GM19463 (cell line): ENCODE results near the gene SAE1.

Source experiments
- ATAC-seq: cut with Tn5 transposase; IDR thresholded peaks from one replicate; pipeline ENCODE4 v1.9.1; 2021; ENCODE audit warnings: mild to moderate bottlenecking, moderate library complexity; ENCODE audit not compliant: unreplicated experiment

Gene SAE1

DNA sequence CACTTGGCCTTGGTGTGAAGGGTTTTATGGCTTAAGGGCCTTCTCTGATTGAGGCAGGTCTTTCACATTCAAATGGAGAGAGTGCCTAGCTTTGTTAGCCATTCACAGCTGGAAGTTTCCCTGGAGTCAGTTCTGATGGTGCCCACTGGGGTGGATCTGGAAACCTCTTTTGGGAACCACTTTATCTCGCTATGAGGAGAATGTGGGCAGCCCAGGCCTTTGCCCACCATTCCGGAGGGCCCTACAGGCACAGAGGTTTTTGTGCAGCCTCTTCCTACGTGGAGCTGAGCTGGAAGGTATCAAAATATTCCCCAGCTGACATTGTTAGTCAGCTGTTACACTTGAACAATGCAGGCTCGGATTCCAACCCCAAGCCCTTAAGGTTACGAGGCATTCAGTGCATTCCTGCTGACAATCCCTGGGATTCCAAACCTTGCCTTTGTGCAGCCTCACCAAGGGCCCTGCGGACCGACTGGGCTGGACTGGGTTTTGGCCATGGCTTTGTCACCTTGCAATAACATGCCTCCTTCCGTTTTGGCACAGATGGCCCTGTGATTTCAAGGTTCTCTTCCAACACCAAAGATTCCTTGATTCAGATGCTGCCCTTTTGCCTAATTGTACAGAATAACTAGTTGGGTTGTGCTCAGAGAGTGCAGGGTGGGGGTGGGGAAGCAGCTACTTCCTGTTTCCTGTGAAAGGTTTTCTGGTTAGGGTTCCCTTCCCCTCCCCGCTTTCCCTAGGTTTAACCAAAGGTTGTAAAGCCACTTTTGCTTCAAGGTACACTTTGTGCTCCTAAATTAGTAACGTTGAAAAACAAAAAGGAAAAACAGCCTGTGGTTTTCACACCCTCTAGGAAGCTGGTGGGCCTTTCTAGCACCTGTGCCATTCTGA is 27.0 kb downstream of the SAE1 start:
- ATAC-seq, result no peak

GRCh38 chr19:47158367-47158791 is 27.7 kb downstream of the SAE1 start:
- ATAC-seq, result no peak

DNA sequence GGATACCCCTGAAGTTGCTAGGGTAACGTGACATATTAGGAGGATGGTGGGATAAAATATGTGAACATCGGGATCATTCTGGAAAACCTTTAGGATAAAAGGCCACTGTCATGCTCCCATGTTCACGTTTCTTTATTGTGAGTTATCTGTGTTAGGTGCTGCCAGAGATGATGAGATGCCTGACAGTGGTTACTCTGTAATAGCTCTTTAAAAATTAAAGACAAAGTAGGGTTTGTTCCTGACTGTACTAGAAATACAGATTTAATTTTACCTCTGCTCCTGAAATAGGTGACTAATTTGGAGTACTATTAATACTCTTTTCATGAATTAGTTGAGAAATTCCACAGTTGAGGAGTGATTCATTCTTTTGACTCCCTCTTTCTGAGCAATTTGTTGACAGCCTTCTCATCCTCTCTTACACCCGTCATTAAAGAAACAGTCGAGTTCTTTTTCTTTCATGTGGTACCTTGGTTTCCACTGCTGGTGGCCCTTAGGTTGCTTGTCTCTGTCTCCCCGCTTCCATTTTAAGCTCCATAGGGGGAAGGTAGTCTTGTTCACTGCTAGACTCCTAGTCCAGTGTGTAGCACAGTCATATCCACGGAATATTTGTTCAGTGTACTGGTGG is 28.4 kb downstream of the SAE1 start:
- no peak for ATAC-seq

DNA sequence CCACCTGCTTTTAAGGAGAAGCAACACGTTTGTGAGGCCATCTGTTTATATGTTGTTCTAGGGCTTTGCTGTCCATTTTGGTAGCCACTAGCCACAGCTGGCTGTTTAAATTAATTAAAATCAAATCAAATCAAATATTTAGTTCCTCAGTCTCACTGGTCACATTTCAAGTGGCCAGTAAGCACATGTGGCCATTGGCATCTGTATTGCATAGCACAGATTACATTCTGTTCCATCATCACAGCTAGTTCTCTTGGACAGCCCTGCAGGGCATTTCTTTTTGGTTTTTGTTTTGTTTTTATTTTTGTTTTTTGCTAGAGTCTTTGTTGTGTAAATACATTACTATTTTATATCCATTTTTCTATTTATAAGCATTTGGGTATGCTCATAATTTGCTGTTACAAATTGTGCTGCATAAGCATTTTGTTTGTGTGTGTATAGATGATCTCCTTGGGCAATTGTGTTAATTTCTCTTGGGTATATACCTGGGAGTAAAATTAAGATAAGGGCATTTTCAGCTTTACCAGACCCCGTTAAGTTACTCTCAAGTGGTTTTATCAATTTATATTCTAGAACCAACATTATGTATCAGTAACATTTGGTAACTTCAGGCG is 31.3 kb downstream of the SAE1 start:
- ATAC-seq, result no peak

DNA sequence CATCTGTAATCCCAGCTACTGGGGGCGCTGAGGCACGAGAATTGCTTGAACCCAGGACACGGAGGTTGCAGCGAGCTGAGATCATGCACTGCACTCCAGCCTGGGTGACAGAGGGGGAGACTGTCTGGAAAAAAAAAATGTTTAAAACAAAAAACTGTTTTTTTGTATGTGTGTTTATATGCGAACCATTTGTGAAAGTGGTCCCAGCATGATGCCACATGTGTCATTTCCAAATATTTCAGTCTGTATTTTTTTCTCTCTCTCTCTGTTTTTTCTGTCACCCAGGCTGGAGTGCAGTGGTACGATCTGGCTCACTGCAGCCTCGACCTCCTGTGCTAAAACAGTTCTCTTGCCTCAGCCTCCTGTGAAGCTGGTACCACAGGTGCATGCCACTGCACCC is 37.4 kb downstream of the SAE1 start:
- no peak for ATAC-seq

DNA sequence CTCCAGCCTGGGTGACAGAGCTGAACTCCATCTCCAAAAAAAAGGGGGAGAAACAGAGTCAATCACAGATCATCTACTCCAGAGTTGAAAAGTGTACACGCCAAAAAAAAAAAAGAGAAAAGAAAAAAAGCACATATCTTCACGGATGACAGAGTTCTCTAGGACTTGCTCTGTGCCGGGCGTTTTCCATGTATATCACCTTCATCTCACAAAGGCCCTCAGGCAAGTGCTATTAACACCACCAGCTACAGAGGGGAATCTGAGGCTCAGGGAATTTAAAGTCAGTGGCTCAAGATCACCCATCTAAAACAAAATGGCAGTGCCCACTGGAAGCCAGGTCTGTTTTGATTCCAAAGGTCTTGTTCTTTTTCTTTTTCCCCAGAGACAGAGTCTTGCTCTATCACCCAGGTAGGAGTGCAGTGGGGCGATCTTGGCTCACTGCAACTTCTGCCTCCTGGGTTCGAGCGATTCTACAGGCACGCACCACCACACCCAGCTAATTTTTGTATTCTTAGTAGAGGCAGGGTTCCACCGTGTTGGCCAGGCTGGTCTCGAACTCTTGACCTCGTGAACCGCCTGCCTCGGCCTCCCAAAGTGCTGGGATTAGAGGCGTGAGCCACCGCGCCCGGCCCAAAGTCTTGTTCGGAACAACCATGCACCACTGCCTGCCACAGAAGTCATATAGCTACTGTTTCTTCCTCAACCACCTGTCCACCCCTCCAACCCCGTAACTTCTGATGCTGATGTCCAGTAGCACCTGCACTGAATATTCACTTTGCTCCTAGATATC is 42.2 kb downstream of the SAE1 start:
- ATAC-seq, result no peak

DNA sequence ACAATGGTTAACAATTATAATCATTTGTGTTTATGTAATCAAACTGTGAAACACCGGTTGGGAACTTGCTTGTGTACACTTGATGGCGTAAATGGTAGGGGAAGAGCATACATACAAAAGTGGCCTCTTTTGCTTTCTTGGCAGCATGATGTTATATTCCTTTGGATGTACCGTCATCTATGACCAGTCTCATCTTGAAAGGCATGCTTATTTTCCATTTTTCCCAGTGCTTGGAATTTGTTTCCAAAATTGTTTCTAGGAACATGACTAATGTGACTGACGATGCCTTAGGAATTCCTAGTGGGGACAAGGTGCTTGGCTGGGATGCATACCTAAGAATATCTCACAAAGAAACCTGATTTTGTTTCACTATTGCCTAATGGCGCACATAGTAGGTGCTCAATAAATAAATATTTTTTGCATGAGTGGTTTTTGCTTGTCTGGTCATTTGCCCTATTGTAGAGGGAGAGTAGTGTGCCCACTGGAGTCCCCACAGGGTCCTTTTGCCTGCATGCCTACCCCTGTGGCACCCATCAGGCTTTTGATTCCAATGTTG is 45.5 kb downstream of the SAE1 start:
- no peak for ATAC-seq

DNA sequence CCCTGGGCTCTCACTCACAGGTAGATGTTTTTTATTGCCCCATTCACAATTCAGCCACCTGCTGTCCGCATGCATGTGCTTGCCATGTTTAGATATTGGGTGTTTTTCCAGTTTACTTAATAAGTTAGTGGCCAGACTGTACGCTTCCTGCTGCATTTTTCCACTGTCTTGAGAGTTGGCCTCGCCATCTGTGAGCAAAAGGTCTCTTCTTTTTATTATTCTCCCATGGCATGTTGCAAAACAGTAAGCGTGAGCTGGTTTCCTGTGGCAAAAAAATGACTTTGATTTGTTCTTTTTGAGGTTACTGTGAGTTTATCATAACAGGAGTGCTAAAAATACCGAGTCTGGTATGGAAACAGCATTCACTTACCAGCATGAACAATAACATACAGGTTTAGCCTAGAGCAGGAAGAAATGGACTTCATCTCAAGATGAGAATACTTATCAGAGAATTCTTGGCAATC is 46.0 kb downstream of the SAE1 start:
- no peak for ATAC-seq

GRCh38 chr19:47179653-47180310 is 49.1 kb downstream of the SAE1 start:
- no peak for ATAC-seq

GRCh38 chr19:47183601-47184000 is 53.0 kb downstream of the SAE1 start:
- no peak for ATAC-seq

DNA sequence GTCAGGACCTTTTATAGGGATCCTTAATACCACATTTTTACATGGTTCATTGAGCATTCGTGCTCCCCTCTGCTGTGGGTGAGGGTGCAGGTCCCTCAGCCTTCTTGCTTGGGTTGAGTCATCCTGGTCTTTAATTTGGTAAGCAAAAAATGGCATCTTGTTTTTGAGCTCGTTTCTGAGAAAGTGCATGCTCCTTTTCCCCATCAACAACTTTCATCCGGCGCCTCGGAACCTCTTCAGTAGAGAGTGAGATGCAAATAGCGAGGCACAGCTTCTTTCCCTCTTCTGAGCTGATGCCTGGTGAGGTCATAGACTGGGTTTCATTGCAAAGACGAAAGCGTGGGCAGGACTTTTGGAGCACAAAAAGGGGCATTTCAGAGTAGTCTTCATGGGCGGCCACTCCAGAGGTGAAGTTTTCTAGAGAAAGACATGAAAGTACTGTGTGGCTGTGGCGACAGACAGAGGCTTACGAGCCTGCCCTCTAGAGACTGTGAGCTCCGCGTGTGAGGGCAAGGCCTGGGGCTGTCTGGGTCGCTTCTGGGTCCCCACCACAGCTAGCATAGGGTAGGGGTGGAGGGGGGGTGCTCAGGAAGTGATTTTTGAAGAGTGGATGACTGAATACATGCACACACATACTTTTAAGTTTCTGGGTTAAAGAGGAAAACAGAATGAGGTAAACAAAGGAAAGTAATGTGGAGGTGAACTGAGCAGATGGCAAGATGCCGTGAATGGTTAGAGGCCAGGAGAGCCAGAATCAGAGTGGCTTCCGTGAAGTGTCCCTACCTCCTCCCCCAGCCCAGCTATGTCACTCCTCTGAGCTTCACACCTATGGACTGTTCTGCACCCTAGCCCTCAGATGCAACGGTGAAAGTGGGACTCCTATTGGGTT is 56.1 kb downstream of the SAE1 start:
- peak; percentile 83 for ATAC-seq

DNA sequence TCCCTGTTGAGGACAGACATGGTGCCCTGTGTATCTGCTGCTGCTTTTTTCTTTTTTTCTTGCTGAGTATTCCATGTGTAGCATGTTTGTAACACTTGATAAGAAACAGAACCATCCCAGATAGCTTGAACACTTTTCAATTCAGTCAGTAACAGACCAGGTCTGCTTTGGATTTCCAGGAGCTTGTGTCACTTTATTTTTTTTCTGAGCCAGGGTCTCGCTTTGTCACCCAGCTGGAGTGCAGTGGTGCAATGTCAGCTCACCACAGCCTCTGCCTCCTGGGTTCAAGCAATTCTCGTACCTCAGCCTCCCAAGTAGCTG is 56.7 kb downstream of the SAE1 start:
- ATAC-seq, result no peak

- no peak for ATAC-seq
Measured at GRCh38 chr19:47187797-47188196, 57.2 kb downstream of the SAE1 start.

DNA sequence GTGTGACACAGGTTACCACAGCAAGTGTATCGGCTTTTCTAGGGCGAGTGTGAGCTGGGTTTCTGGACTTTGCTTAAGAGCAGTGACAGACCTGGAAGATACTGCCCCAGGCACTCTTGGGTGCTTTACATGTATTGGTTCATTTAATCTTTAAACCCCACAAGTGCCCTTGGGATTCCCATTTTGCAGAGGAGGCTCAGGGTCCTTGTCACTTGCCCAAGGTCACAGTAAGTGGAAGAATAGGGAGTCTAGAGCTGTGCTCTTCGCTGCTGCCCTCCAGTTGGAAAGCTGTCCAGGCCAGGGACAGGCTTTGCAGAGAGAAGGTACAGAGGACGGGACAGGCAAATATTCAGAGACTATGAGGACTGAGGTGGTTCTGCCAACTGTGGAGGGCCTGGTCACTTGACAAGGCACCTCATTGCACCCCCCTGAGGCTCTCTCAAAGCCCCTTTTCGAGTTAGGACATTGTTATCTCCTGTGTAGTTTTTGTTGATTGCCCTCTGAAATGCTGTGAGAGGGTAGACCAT is 57.9 kb downstream of the SAE1 start:
- no peak for ATAC-seq

- no peak for ATAC-seq
Measured at GRCh38 chr19:47190167-47190727, 59.6 kb downstream of the SAE1 start.

DNA sequence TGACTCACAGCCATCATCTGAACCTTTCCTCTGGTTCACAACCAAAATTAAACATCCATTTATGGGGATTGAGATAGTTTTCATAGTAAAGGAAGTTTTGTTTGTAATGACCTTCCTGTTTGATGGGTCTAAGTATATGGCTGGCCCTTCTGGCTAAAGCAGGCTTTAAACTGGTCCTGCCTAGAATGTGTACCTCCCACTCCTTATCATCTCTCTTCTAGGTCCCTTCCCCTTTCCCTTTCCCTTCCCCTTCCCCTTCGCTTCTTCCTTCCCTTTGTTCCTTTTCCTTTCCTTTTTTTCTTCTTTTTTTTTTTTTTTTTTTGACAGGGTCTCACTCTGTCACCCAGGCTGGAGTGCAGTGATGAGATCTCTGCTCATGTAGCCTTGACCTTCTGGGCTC is 64.8 kb downstream of the SAE1 start:
- no peak for ATAC-seq

DNA sequence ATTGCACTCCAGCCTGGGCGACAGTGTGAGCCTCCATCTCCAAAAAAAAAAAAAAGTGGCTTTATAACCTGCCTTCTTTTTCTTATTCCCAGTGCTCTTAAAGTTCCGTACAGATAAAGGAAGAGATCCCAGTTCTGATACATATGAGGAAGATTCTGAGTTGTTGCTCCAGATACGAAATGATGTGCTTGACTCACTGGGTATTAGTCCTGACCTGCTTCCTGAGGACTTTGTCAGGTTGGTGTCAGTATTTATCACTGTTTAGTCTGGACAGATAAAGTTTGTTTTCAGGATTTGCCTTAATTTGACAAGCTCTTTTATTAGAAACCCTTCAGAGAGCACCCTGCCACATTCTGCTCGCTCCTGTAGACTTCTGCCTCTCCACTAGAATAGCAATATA is 66.5 kb downstream of the SAE1 start:
- no peak for ATAC-seq

GRCh38 chr19:47200530-47200929 is 69.9 kb downstream of the SAE1 start:
- no peak for ATAC-seq

DNA sequence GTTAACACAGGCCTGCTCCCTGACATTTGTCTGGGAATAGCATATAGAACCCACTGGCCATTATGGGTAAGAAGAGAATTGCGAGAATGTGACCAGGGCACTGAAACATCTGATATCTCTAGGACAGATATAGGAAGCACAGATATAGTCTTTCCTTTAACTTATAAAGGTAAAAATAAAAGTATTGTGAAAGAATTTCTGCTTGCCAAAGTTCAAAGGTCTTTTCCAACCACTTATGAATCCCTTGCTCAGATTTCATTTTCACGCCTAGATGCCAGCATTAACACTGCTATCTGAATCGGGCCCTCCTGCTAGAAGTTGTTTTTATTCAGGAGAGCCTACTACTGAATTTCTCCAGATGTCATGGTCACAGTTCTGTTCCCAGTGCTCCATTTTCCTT is 72.6 kb downstream of the SAE1 start:
- ATAC-seq, result no peak
